HG03342 (cell line): ENCODE measurements around the gene FNIP1.
A peak's percentile ranks its signal among the peaks of the same experiment; 100 is the strongest.
"Not testable (repeated sequence)": the region's sequence is repeated elsewhere in the genome, so short reads cannot be mapped to it uniquely, and the experiment has no call there.

Experiments
- ATAC-seq: cut with Tn5 transposase; IDR thresholded peaks from one replicate; pipeline ENCODE4 v1.9.1; 2021; ENCODE audit warnings: mild to moderate bottlenecking, moderate library complexity; ENCODE audit not compliant: unreplicated experiment

Gene FNIP1

GRCh38 chr5:131641494-131641893, 155.3 kb downstream of the FNIP1 start:
- no peak for ATAC-seq

- no peak for ATAC-seq
These were observed 156.6 kb downstream of the FNIP1 start for GRCh38 chr5:131640043-131640856.

- ATAC-seq, result no peak
These were observed 157.7 kb downstream of the FNIP1 start for GRCh38 chr5:131639148-131639547.

- ATAC-seq, result no peak
These were observed 159.1 kb downstream of the FNIP1 start for GRCh38 chr5:131637694-131638093.

DNA sequence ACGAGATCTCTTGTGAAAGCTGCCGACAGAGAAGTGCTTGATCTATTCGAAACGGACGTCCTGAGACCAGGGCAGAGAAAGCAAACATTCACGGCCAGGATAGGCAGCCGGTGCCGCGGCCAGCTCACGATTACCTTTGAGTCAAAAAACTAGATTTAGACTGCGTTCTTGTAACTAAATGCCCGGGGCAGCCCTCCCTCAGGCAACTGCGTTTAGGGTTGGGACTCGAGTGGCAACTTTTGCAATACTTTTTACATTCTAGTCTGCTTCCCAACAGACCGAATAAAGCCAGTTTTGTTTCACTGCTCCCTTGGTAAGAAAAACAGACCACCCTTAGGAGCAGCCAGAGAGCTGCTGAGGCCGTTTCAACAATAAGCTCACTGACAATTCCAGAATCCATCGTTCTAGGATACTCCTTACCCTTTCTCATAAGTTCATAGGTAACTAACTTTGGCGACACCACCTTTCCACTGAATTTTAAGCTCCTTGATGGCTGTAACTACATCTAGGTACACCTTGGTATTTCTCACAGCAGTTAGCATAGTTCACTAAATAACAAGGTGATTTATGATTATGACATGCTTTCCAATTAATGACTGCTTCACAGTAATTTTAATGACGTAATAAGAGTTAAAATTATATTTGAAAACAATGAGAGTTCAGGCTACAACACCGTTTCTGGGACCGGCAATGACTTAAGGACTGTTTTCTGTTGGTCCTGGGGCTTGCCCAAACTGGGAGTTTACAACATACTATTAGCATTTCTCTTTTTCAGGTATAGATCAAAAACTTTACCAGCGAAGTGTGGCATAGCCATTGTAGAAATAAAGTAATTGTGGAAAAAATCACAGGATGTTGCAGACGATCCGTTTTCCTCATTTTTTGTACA, 160.9 kb downstream of the FNIP1 start:
- no peak for ATAC-seq

DNA sequence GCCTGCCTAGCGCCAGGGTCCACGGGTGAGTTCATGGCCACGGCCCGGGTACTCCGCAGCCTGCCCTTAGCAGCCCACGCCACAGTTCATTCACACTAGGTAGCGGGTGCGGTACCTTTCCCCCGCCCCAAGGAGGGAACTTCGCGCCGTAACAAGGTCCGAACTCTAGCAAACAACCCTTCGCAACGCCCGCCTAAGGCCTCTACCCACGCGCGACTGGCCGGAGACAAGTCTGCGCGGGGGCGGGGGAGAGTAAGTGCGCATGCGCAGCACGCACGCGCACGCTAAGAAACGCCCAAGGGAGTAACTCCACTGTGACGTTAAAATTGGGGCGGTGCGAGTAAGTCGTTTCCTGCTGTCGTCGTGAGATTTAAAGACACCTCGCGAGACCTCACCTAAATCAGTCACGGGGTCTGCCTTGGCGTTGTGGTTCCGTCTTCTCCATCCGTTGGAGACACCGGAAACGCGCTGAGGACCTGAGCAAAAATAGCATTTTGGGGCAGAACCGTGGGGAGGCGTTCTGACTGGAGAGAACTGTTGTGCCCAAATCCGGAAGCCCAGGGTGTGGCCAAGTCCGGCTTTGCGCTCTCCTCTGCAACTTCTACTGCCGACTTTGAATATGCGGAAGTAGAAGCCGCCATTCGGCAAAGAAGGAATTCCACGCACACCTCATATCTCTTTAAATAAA, 161.7 kb downstream of the FNIP1 start, which contains the start of gene RAPGEF6:
RAPGEF6 (minus strand) TSS at position 234 of the 688 bp plus-strand sequence; CDS start at position 35, 199 bp downstream.
- ATAC-seq, result peak; percentile 89

- peak; percentile 23 for ATAC-seq
These were observed 162.2 kb downstream of the FNIP1 start for GRCh38 chr5:131634666-131634995.

GRCh38 chr5:131634238-131634637, 162.6 kb downstream of the FNIP1 start:
- ATAC-seq, result no peak

- ATAC-seq, result no peak
These were observed 163.0 kb downstream of the FNIP1 start for GRCh38 chr5:131633830-131634229.

DNA sequence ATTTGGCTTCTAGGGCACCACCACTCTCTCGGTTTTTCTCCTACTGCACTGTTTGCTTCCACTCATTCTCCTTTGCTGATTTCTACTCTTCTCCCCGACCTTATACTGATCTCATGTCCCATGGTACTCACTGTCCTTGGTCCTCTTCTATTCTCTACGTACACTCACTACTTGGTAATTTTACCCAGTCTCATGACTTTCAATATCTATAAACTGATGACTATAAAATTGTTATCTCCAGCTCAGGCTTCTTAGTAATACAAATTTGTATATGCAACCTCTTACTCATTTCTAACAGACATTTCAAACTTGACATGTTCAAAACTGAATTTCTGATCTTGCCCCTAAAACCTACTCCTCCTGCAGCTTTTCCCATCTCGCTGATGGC, 165.9 kb downstream of the FNIP1 start:
- ATAC-seq, result no peak

- ATAC-seq, result no peak
These were observed 166.4 kb downstream of the FNIP1 start for GRCh38 chr5:131630208-131630962.

- no peak for ATAC-seq
These were observed 167.8 kb downstream of the FNIP1 start for GRCh38 chr5:131628990-131629389.

GRCh38 chr5:131627207-131627865, 169.5 kb downstream of the FNIP1 start:
- ATAC-seq, result no peak

DNA sequence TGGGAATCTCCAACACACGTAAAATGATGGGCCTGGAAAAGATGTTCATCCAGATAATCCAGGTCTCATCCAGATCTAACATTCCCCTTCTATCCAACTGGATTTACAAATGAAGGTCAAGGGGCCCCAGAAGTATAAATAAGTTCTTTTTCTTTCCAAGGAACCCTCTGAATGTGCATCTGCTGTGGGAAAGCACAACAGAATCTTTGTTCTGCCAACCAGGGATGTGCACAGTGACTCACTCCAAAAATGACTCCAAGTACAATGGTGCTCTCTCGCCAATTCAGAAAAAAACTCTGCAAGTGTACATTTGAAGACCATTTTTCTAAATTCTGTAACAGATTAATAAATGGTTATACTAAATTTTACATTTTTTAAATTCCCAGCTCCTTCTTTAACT, 174.2 kb downstream of the FNIP1 start:
- no peak for ATAC-seq

GRCh38 chr5:131621164-131621563, 175.7 kb downstream of the FNIP1 start:
- not testable (repeated sequence) for ATAC-seq

DNA sequence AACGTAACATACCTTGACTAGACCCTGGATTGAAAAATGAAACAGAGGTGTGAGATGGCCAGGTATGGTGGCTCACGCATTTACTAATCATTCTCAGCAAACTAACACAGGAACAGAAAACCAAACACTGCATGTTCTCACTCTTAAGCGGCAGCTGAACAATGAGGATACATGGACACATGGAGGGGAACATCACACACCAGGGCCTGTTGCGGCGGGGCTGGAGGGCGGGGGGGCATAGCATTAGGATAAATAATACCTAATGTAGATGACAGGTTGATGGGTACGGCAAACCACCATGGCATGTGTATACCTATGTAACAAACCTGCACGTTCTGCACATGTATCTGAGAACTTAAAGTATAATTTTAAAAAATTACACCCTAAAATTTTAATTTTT, 177.7 kb downstream of the FNIP1 start:
- no peak for ATAC-seq

DNA sequence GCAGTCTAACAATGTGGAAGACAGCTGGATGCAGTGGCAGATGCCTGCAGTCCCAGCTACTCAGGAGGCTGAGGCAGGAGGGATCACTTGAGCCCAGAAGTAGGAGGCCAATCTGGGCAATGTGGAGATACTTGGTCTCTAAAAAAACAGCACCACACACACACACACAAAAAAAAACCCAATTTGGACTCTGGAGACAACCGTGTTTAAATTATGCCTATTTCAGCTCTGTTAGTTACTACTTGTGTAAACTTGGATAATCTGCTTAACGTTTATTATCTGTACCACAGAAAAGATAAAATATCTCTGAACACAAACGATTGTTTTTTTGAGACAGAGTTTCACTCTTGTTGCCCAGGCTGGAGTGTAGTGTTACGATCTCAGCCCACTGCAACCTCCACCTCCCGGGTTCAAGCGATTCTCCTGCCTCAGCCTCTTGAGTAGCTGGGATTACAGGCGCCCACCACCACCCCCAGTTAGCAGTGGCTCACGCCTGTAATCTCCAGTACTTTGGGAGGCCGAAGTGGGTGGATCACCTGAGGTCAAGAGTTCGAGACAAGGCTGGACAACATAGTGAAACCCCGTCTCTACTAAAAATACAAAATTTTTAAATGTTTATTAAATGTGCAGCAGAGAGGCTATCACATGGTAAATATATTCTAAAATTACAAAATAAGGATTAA, 179.5 kb downstream of the FNIP1 start:
- no peak for ATAC-seq

GRCh38 chr5:131615957-131616356, 180.9 kb downstream of the FNIP1 start:
- ATAC-seq, result no peak

- no peak for ATAC-seq
These were observed 183.4 kb downstream of the FNIP1 start for GRCh38 chr5:131613423-131613822.

DNA sequence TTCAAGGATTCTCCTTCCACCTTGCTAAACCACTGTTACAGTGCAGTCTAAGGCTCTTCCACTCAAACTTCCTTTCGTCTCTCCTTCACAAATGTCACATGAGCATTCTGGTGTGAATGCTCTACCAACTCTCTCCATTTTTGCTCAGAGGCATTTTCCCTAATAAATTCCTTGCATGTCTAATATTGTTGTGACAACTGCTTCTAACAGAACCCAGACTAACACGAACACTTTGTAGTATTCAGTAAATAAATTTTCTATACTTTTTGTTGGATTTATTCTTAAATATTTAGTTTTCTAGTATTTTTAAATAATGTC, 185.8 kb downstream of the FNIP1 start:
- no peak for ATAC-seq
